ENCODE results near the gene MECR.
A peak's percentile ranks its signal among the peaks of the same experiment; 100 is the strongest.
"Not testable (repeated sequence)": the region's sequence is repeated elsewhere in the genome, so short reads cannot be mapped to it uniquely, and the experiment has no call there.

The MECR gene

GRCh38 chr1:29235955-29236711, 5.4 kb upstream of the MECR start, which contains the start of gene PTPRU:
Gene PTPRU, plus strand, starts transcription at chr1:29236522. Its CDS starts 123 bp downstream, at chr1:29236645.
- peak; percentile 92 for DNase-seq (ENCODE audit: low read depth, low spot score)

- not testable (repeated sequence) for DNase-seq (ENCODE audit: low read depth, low spot score)
Measured at GRCh38 chr1:29234881-29235280, 4.1 kb upstream of the MECR start.

- no peak for DNase-seq (ENCODE audit: low read depth, low spot score)
Measured at GRCh38 chr1:29234471-29234870, 3.7 kb upstream of the MECR start.

- DNase-seq (ENCODE audit: low read depth, low spot score) = no peak
Measured at GRCh38 chr1:29233693-29234092, 3.0 kb upstream of the MECR start.

- DNase-seq (ENCODE audit: low read depth, low spot score) = no peak
Measured at GRCh38 chr1:29232387-29232786, 1.7 kb upstream of the MECR start.

GRCh38 chr1:29230204-29230552, 556 bp downstream of the MECR start:
- DNase-seq (ENCODE audit: low read depth, low spot score) = no peak

- no peak for DNase-seq (ENCODE audit: low read depth, low spot score)
Measured at GRCh38 chr1:29227511-29227910, 3.2 kb downstream of the MECR start.

- no peak for DNase-seq (ENCODE audit: low read depth, low spot score)
Measured at GRCh38 chr1:29225361-29225760, 5.4 kb downstream of the MECR start.

- no peak for DNase-seq (ENCODE audit: low read depth, low spot score)
Measured at GRCh38 chr1:29224356-29224837, 6.3 kb downstream of the MECR start.

- DNase-seq (ENCODE audit: low read depth, low spot score) = no peak
Measured at GRCh38 chr1:29223521-29223920, 7.2 kb downstream of the MECR start.

GRCh38 chr1:29222686-29223085, 8.0 kb downstream of the MECR start:
- DNase-seq (ENCODE audit: low read depth, low spot score) = peak; percentile 62

- DNase-seq (ENCODE audit: low read depth, low spot score) = not testable (repeated sequence)
Measured at GRCh38 chr1:29222260-29222659, 8.5 kb downstream of the MECR start.

- DNase-seq (ENCODE audit: low read depth, low spot score) = no peak
Measured at GRCh38 chr1:29221296-29221695, 9.4 kb downstream of the MECR start.

GRCh38 chr1:29218223-29218622, 12.5 kb downstream of the MECR start:
- no peak for DNase-seq (ENCODE audit: low read depth, low spot score)

- no peak for DNase-seq (ENCODE audit: low read depth, low spot score)
Measured at GRCh38 chr1:29217633-29218032, 13.1 kb downstream of the MECR start.

- no peak for DNase-seq (ENCODE audit: low read depth, low spot score)
Measured at GRCh38 chr1:29213055-29213454, 17.7 kb downstream of the MECR start.

- DNase-seq (ENCODE audit: low read depth, low spot score) = no peak
Measured at GRCh38 chr1:29211086-29212030, 19.4 kb downstream of the MECR start.

- DNase-seq (ENCODE audit: low read depth, low spot score) = no peak
Measured at GRCh38 chr1:29210278-29211085, 20.3 kb downstream of the MECR start.

- DNase-seq (ENCODE audit: low read depth, low spot score) = peak; percentile 64
Measured at GRCh38 chr1:29209173-29209572, 21.6 kb downstream of the MECR start.

- no peak for DNase-seq (ENCODE audit: low read depth, low spot score)
Measured at GRCh38 chr1:29208442-29208841, 22.3 kb downstream of the MECR start.

GRCh38 chr1:29202584-29203340, 28.0 kb downstream of the MECR start:
- DNase-seq (ENCODE audit: low read depth, low spot score) = peak; percentile 98
